OCI-M2 (cell line): Measurements from ENCODE around the gene PIK3IP1.

ENCODE experiments used
- DNase-seq: peaks from one replicate; lab custom pipeline; 2025; ENCODE audit not compliant: unreplicated experiment; lab: John Stamatoyannopoulos, UW

The PIK3IP1 gene

DNA sequence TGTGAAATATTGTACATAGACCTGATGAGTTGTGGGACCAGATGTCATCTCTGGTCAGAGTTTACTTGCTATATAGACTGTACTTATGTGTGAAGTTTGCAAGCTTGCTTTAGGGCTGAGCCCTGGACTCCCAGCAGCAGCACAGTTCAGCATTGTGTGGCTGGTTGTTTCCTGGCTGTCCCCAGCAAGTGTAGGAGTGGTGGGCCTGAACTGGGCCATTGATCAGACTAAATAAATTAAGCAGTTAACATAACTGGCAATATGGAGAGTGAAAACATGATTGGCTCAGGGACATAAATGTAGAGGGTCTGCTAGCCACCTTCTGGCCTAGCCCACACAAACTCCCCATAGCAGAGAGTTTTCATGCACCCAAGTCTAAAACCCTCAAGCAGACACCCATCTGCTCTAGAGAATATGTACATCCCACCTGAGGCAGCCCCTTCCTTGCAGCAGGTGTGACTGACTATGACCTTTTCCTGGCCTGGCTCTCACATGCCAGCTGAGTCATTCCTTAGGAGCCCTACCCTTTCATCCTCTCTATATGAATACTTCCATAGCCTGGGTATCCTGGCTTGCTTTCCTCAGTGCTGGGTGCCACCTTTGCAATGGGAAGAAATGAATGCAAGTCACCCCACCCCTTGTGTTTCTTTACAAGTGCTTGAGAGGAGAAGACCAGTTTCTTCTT is 12.3 kb downstream of the PIK3IP1 start:
- DNase-seq: no peak

DNA sequence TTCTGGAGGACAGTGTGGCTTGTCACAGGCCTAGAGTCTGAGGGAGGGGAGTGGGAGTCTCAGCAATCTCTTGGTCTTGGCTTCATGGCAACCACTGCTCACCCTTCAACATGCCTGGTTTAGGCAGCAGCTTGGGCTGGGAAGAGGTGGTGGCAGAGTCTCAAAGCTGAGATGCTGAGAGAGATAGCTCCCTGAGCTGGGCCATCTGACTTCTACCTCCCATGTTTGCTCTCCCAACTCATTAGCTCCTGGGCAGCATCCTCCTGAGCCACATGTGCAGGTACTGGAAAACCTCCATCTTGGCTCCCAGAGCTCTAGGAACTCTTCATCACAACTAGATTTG is 13.0 kb downstream of the PIK3IP1 start:
- no peak for DNase-seq

- no peak for DNase-seq
These were observed 13.5 kb downstream of the PIK3IP1 start for GRCh38 chr22:31278626-31279326.

- DNase-seq: no peak
These were observed 14.1 kb downstream of the PIK3IP1 start for GRCh38 chr22:31278151-31278621.

DNA sequence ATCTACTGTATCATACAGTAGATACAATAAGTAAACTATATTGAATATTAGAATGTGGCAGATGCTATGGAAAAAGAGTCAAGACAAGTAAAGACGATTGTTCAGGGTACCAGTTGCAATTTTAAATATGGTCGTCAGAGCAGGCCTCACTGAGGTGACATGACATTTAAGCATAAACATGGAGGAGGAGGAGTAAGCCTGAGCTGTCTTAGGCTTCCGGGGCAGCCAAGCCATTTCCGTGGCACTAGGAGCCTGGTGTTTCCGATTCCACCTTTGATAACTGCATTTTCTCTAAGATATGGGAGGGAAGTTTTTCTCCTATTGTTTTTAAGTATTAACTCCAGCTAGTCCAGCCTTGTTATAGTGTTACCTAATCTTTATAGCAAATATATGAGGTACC is 14.5 kb downstream of the PIK3IP1 start:
- no peak for DNase-seq

DNA sequence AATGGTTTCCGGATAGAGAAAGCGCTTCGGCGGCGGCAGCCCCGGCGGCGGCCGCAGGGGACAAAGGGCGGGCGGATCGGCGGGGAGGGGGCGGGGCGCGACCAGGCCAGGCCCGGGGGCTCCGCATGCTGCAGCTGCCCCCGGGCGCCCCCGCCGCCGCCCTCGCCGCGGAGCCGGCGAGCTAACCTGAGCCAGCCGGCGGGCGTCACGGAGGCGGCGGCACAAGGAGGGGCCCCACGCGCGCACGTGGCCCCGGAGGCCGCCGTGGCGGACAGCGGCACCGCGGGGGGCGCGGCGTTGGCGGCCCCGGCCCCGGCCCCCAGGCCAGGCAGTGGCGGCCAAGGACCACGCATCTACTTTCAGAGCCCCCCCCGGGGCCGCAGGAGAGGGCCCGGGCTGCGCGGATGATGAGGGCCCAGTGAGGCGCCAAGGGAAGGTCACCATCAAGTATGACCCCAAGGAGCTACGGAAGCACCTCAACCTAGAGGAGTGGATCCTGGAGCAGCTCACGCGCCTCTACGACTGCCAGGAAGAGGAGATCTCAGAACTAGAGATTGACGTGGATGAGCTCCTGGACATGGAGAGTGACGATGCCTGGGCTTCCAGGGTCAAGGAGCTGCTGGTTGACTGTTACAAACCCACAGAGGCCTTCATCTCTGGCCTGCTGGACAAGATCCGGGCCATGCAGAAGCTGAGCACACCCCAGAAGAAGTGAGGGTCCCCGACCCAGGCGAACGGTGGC is 15.7 kb downstream of the PIK3IP1 start:
- no peak for DNase-seq

- no peak for DNase-seq
These were observed 16.7 kb downstream of the PIK3IP1 start for GRCh38 chr22:31275576-31275975.

DNA sequence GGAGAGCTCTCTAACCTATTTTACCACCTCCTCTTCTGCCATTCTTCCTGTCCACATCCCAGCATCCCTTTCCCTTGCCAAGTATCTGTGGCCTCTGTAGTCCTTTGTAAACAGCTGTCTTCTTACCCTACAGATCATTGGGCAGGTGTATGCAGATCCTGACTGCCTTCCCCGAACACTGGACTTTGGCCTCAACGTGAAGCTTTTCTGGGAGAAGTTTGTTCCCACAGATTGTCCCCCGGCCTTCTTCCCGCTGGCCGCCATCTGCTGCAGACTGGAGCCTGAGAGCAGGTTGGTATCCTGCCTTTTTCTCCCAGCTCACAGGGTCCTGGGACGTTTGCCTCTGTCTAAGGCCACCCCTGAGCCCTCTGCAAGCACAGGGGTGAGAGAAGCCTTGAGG is 17.3 kb downstream of the PIK3IP1 start:
- no peak for DNase-seq

DNA sequence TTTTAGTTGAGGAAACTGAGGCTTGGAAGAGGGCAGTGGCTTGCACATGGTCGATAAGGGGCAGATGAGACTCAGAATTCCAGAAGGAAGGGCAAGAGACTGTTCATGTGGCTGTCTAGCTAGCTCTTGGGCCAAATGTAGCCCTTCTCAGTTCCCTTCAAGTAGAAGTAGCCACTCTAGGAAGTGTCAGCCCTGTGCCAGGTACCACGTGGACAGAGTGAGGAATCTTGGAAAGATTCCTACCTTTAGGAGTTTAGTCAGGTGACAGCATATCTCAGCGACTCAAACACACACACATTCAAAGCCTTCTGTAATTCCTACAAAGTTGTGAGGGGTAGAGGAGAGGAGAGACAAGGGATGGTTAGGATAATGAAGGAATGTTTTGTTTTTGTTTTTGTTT is 18.3 kb downstream of the PIK3IP1 start:
- no peak for DNase-seq

DNA sequence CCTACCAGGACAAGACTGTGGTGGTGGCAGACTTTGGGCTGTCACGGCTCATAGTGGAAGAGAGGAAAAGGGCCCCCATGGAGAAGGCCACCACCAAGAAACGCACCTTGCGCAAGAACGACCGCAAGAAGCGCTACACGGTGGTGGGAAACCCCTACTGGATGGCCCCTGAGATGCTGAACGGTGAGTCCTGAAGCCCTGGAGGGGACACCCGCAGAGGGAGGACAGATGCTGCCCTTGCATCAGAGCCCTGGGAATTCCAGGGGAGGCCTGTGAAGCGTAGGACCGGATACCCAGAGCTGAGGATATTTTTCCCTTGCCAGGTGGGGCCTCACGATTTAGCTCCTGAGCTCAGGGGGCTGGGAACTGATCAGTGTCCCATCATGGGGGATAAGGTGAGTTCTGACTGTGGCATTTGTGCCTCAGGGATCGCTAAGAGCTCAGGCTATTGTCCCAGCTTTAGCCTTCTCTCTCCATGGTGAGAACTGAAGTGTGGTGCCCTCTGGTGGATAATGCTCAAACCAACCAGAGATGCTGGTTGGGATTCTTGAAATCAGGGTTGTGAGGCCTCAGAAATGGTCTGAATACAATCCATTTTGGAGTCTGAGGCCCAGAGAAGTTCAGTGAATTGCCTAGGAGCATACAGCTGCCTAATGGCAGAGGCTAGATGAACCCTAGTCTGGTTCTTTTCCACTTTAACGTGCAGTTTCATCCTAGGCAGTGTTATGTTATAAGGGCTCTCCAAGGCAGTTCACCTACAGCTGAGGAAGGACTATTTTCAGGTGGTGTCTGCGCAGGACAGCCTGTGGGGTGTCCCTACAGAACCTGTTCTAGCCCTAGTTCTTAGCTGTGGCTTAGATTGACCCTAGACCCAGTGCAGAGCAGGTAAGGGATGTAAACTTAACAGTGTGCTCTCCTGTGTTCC is 19.5 kb downstream of the PIK3IP1 start:
- no peak for DNase-seq

GRCh38 chr22:31271485-31271884 is 20.8 kb downstream of the PIK3IP1 start:
- no peak for DNase-seq

DNA sequence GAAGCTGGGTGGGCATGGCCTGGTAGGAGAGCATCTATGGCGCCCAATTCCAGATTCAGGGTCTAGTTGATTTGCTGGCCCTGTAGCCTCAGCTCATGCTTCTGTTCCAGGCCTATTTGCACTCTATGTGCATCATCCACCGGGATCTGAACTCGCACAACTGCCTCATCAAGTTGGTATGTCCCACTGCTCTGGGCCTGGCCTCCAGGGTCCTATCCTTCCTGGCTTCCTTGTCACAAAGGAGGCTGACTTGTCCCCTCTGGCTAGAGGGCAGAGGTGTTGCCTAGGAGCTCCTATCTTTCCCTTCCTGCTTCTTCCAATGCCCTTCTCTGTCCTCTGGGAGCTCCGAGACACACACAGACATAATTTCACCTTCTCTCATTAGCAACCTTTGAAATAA is 21.3 kb downstream of the PIK3IP1 start:
- no peak for DNase-seq

- DNase-seq: no peak
These were observed 22.3 kb downstream of the PIK3IP1 start for GRCh38 chr22:31269892-31270579.

DNA sequence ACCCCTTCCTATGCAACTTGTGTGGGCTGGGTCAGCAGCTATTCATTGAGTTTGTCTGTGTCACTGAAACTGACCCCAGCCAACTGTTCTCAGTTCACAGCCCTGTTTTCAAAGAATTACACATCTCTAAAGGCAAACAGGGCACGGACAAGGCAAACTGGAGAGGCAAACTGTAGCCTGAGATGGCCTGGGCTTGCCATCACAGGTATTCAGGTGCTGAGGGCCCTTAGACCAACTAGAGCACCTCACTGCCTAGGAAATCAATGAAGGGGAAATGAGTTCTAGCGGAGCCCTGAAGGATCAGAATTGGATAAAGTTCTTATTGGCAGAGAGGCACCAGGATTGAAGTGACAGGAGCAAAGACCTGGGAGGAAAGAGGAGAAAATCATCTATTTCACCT is 24.0 kb downstream of the PIK3IP1 start:
- no peak for DNase-seq

DNA sequence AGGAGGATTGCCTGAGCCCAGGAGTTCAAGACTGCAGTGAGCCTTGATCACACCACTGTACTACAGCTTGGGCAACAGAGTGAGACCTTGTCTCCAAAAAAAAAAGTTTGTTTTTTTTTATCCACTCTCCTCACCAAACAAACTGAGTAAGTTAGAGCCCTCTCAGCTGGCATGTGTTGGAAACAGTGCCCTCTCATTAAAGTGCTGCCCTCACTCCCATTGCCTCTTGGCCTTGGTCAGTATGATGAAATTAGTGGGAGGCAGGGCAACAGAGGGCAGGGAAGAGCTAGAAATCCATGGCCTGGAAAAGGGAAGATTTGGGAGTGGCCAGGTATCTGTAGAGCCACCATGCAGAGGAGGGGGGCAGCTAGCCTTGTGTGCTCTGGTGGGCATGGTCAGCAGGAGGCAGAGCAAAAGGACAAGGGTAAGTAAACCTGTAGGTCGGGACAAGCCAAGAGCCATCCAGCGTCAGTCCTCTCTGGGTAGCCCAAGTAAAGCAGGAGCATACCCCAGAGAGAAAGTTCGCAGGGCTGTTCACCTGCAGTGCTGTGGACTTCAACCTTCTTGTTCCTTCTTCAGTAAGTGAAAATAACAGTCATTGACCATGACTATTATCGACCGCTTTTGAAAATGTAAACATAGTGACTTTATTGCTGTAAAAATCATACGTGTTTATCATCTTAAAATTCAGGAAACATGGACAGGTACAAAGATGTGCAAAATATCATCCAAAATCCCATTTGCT is 28.2 kb downstream of the PIK3IP1 start:
- no peak for DNase-seq

GRCh38 chr22:31262312-31263133 is 29.8 kb downstream of the PIK3IP1 start:
- DNase-seq: no peak

DNA sequence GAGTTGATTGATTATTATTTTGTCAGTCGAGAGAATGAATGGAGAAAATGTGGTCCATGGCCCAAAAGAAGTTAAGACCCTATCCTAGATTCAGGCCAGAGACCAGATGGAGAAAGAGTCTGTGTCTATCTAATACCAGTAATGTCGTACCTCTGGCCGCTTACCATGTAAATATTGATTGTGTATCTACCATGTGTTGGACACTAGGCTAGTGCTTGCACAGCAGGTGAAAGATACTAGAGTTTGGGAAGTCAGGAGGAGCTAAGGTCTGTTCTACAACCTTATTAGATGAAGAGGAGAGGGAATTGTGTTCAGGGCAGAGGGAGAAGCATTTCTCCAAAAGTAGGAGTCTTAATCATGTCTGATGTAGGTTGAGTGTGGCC is 31.8 kb downstream of the PIK3IP1 start:
- no peak for DNase-seq

GRCh38 chr22:31259798-31260473 is 32.4 kb downstream of the PIK3IP1 start:
- DNase-seq: no peak
